GM12878 (cell line): ENCODE measurements around the gene SIK3. TPM values are rescaled to one million over a fixed set of nuclear protein-coding genes. Genes with fewer than 3 reads are reported as not detected.
A peak's percentile ranks its signal among the peaks of the same experiment; 100 is the strongest.

Experiments
- ATAC-seq: fragments of 200-7000 bp; cut with Tn5 transposase; 3 replicates; pipeline ENCODE4 v1.9.1; 2020; ENCODE audit warnings: mild to moderate bottlenecking, moderate library complexity
- BruUV-seq: library from RNA; stranded (reverse); fragments of 400-500 nt; replicated peaks from 2 replicates; lab custom pipeline; 2021; lab: Mats Ljungman, UMichigan
- CTCF ChIA-PET: fragments of 300-600 bp; sonication (Branson Sonifier 250); formaldehyde crosslinking; extraction: SDS; loops from one replicate; lab custom pipeline; 2021; ENCODE audit warnings: inconsistent platforms; lab: Yijun Ruan, JAX
- POLR2A ChIA-PET: fragments of 350-600 bp; formaldehyde crosslinking; extraction: SDS; loops from one replicate; lab custom pipeline; 2021; ENCODE audit warnings: inconsistent platforms; lab: Charles Lee
- RAD21 ChIA-PET: fragments of 300-600 bp; sonication (Branson Sonifier 250); formaldehyde crosslinking; loops from one replicate; lab custom pipeline; 2023; ENCODE audit warnings: antibody characterized with exemption; ENCODE audit not compliant: unreplicated experiment; lab: Charles Lee
- SMC1A ChIA-PET: fragments of 300-600 bp; sonication (Branson Sonifier 250); formaldehyde crosslinking; loops from one replicate; lab custom pipeline; 2023; ENCODE audit not compliant: unreplicated experiment, uncharacterized antibody; lab: Charles Lee
- DNase-seq: peaks from one replicate; pipeline ENCODE4 v3.0.0-alpha.2; 2011; ENCODE audit warnings: low read depth, low spot score
- FAIRE-seq: peaks from 3 replicates; lab custom pipeline; 2011; peaks lifted over from hg19 to GRCh38; lab: Jason Lieb, UNC
- H2AFZ ChIP-seq: 2 replicates; pipeline ENCODE4 v1.6.0; 2011; ENCODE audit warnings: low read depth, low read length, control low read depth; ENCODE audit not compliant: control insufficient read depth
- H3K27ac ChIP-seq: 2 replicates; pipeline ENCODE4 v1.5.1; 2011; ENCODE audit warnings: control low read depth; ENCODE audit not compliant: control insufficient read depth, insufficient read depth
- H3K27me3 ChIP-seq, 2 experiments: replicated peaks in 1 of 2; 2 replicates each; pipeline versions ENCODE4 v1.6.0 to v1.6.1; 2011; ENCODE audit warnings: low read length in 1 of 2; ENCODE audit not compliant: control insufficient read depth in 2 of 2, insufficient read depth in 2 of 2
- H3K36me3 ChIP-seq, 2 experiments: 2 replicates each; pipeline ENCODE4 v1.5.1; 2011; ENCODE audit warnings: low read length in 1 of 2; ENCODE audit not compliant: control insufficient read depth in 2 of 2, insufficient read depth in 2 of 2
- H3K4me1 ChIP-seq: 2 replicates; pipeline ENCODE4 v1.6.1; 2011; ENCODE audit warnings: mild to moderate bottlenecking, low read length, moderate library complexity, mixed read lengths; ENCODE audit not compliant: control insufficient read depth, insufficient read depth
- H3K4me2 ChIP-seq: 2 replicates; pipeline ENCODE4 v1.6.0; 2011; ENCODE audit warnings: control low read depth; ENCODE audit not compliant: control insufficient read depth, insufficient read depth
- H3K4me3 ChIP-seq: fragments of 200-600 bp; sonication (generic); 2 replicates; pipeline ENCODE4 v1.5.1; 2016
- H3K79me2 ChIP-seq: 2 replicates; pipeline ENCODE4 v1.6.0; 2011; ENCODE audit warnings: low read length; ENCODE audit not compliant: control insufficient read depth, insufficient read depth
- H3K9ac ChIP-seq: 2 replicates; pipeline ENCODE4 v1.8.0; 2011; ENCODE audit warnings: low read length, control low read depth, mixed read lengths; ENCODE audit not compliant: control insufficient read depth, insufficient read depth
- H3K9me3 ChIP-seq: replicated peaks from 3 replicates; pipeline ENCODE4 v1.5.1; 2011; ENCODE audit warnings: mild to moderate bottlenecking, low read length; ENCODE audit not compliant: control insufficient read depth, insufficient read depth
- H4K20me1 ChIP-seq: 2 replicates; pipeline ENCODE4 v1.6.0; 2011; ENCODE audit not compliant: control insufficient read depth, insufficient read depth
- BACH1 ChIP-seq: fragments of 450-650 bp; IDR thresholded peaks from 2 replicates; pipeline ENCODE4 v1.6.1; 2017; ENCODE audit warnings: mild to moderate bottlenecking, borderline replicate concordance
- CBFB ChIP-seq: IDR thresholded peaks from 2 replicates; pipeline ENCODE4 v1.6.1; 2016; ENCODE audit warnings: antibody characterized with exemption, low read depth
- CEBPB ChIP-seq, 2 experiments: fragments of 150-350 bp in 1 of 2; IDR thresholded peaks; 2 replicates each; pipeline ENCODE4 v1.6.1; 2012 to 2014; ENCODE audit warnings: low read depth in 2 of 2, low read length in 2 of 2, borderline replicate concordance in 1 of 2, inconsistent platforms in 1 of 2
- EZH2 ChIP-seq: IDR thresholded peaks from 2 replicates; pipeline ENCODE4 v1.6.1; 2012; ENCODE audit warnings: low read depth, mild to moderate bottlenecking, control low read depth, inconsistent platforms, low read length, borderline replicate concordance; ENCODE audit not compliant: control insufficient read depth
- GATAD2B ChIP-seq: fragments of 450-650 bp; conservative IDR thresholded peaks from 2 replicates; pipeline ENCODE4 v1.6.1; 2017; ENCODE audit warnings: low read depth, mild to moderate bottlenecking, moderate library complexity
- IKZF2 ChIP-seq, 2 experiments: fragments of 450-650 bp; IDR thresholded peaks; 2 replicates each; pipeline ENCODE4 v1.6.1; 2017; ENCODE audit warnings: mild to moderate bottlenecking in 2 of 2, moderate library complexity in 2 of 2
- MTA3 ChIP-seq: IDR thresholded peaks from 2 replicates; pipeline ENCODE4 v1.6.1; 2012; ENCODE audit warnings: low read length, inconsistent platforms, borderline replicate concordance
- NRF1 ChIP-seq: conservative IDR thresholded peaks from 2 replicates; pipeline ENCODE4 v1.6.1; 2011; ENCODE audit warnings: mild to moderate bottlenecking, low read depth, low read length, improper control_type of control experiment
- POLR2AphosphoS5 ChIP-seq: IDR thresholded peaks from 2 replicates; pipeline ENCODE4 v1.6.1; 2011; ENCODE audit warnings: mild to moderate bottlenecking, low read length, inconsistent platforms
- RBBP5 ChIP-seq: fragments of 200-600 bp; sonication (generic); conservative IDR thresholded peaks from 2 replicates; pipeline ENCODE4 v1.6.1; 2016
- SMAD5 ChIP-seq: IDR thresholded peaks from 2 replicates; pipeline ENCODE4 v1.6.1; 2016; ENCODE audit warnings: antibody characterized with exemption, low read depth
- SMARCA5 ChIP-seq: fragments of 450-650 bp; IDR thresholded peaks from 2 replicates; pipeline ENCODE4 v1.6.1; 2017; ENCODE audit warnings: mild to moderate bottlenecking
- ZNF217 ChIP-seq: fragments of 450-650 bp; IDR thresholded peaks from 2 replicates; pipeline ENCODE4 v1.6.1; 2017; ENCODE audit warnings: antibody characterized with exemption, mild to moderate bottlenecking
- WGBS: methylation state at CpG from one replicate; pipeline ENCODE4 v1.1.6; 2016; ENCODE audit warnings: low lambda C conversion rate; ENCODE audit not compliant: insufficient replicate concordance, insufficient coverage; ENCODE audit errors: missing lambda C conversion rate; 5-methylcytosine and 5-hydroxymethylcytosine counted together
- in situ Hi-C: fragments of 300-500 bp; cut with MboI; formaldehyde crosslinking; loops from 9 replicates; pipeline ENCODE4 v1.14.3; 2018; ENCODE audit warnings: mixed read lengths
- intact Hi-C: fragments of 100-400 bp; cut with micrococcal nuclease; formaldehyde crosslinking; loops from one replicate; pipeline ENCODE4 v1.14.2; 2022; ENCODE audit not compliant: unreplicated experiment
- polyA plus RNA-seq, 11 experiments: library from polyadenylated mRNA; depleted of rRNA in 4 of 11; unstranded in 6 of 11; stranded (reverse) in 5 of 11; fragments of >200 nt; fragmentation: Nextera tagmentation in 4 of 11; fragmentation: Illumina TruSeq in 1 of 11; extraction: Ambion mirVana in 4 of 11; extraction: Trizol in 1 of 11; gene quantifications; 1 replicate in 1 of 11; 2 replicates in 10 of 11; pipeline versions ENCODE4 v1.2.1 to v1.2.3, GENCODE V29; 2011 to 2016; ENCODE audit warnings: inconsistent platforms in 2 of 11, missing spikeins in 2 of 11, low read depth in 1 of 11
- total RNA-seq, 4 experiments: library from RNA; depleted of rRNA in 3 of 4; stranded (reverse); fragments of >200 nt in 3 of 4; fragmentation: Illumina TruSeq in 1 of 4; extraction: Trizol in 1 of 4; gene quantifications; 2 replicates each; pipeline versions ENCODE4 v1.2.1 to v1.2.3, GENCODE V29; 2013 to 2021
- TF ChIP-seq, protein P1 (sequence below): IDR thresholded peaks from 2 replicates; pipeline ENCODE4 v1.6.1; 2012; ENCODE audit warnings: low read depth, low read length, improper control_type of control experiment
- TF ChIP-seq, protein P2 (sequence below): fragments of 450-650 bp; IDR thresholded peaks from 2 replicates; pipeline ENCODE4 v1.6.1; 2017; ENCODE audit warnings: mild to moderate bottlenecking, moderate library complexity
- TF ChIP-seq, protein P3 (sequence below): fragments of 450-650 bp; IDR thresholded peaks from 2 replicates; pipeline ENCODE4 v1.6.1; 2017; ENCODE audit warnings: low read depth, mild to moderate bottlenecking, moderate library complexity

Gene SIK3
- total and polyA plus RNA-seq, 10 of the 15 experiments (the other 5 are each of a cell fraction or from before 2014, with no cell fraction given): 2.5 to 31.9 (median 11.1) TPM

DNA sequence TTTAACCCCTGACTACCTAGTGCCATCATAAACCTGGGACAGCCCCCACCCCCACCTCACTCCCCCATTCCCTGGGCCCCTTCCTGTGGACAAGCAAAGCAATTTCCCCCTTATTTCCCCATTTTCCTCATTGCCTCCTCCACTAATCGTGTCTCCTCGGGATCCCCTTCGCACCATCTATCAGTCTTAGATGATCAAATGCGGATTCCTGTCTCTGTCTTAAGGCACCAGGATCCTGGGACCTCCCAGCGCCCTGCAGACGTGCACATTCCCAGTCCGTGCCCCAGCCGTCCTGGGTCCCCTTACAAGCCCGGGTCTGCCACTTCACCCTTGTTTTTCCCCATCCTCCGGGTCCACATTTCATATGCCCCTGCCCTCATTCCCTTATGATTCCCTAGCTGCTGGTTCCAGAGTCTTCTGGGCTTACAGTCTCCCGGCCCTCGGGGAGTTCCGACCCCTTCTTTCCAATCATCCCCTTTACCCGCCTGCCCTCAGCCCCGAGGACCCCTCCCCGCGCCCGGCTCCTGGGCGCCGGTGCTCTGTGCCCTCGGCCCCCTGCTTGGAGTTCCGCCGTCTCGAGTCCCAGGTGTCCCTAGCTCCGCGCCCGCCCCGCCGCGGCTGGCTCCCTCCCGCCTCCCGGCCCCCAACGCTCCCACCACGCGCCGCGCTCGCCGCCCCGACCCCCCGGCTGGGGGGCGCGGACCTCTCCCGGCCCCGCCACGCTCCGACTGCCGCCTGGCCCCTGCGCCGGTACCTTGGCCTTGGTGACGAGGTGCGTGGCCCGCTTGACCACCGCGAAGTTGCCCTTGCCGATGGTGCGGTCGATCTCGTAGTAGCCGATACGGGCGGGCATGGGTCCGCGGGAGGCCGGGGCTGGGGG lies 599 bp downstream of the SIK3 start:
- RAD21 ChIA-PET: interaction anchor here (0.6 to 5.6 kb wide), 21 partner anchors 21 to 326 kb away, joined by 3 to 41 read pairs (median 5); no protein-coding TSS in a partner anchor
- FAIRE-seq (no peak), DNase-seq (no peak), ATAC-seq (peak; percentile 2; the same call in 1 of the 3 replicates)
- POLR2A ChIA-PET: interaction anchor here (0.6 to 3.5 kb wide), 11 partner anchors 9 to 1038 kb away, joined by 3 to 17 read pairs (median 5); no protein-coding TSS in a partner anchor
- no peaks in the 10 kb centered on the region for H3K36me3 ChIP-seq
- H3K4me3 ChIP-seq: peak overlapping the region; percentile 96
- WGBS: under 1% methylated on average over 13 of the region's 65 CpGs
- H3K9ac ChIP-seq: peak overlapping the region; percentile 68
- peak overlapping the region; percentile 96 for H3K4me2 ChIP-seq
- no peaks in the 10 kb centered on the region for H3K27me3 ChIP-seq
- peaks cover 32% of the 10 kb centered on the region for H3K4me1 ChIP-seq
- in situ Hi-C loops: no loop called here
- H3K27ac ChIP-seq: peak overlapping the region; percentile 81
- SMC1A ChIA-PET: interaction anchor here (0.6 to 14.6 kb wide), 19 partner anchors 12 to 311 kb away, joined by 3 to 166 read pairs (median 5); partner anchors contain the start of gene ZPR1
- intact Hi-C loops: loop anchor here (2.0 to 5.0 kb wide), 2 partner anchors 117 to 170 kb away; no protein-coding TSS in a partner anchor
- no TSS peak for BruUV-seq
- H4K20me1 ChIP-seq: peaks cover 5% of the 10 kb centered on the region; the same call in 1 of the 2 replicates
- no peaks in the 10 kb centered on the region for H3K9me3 ChIP-seq
- H3K79me2 ChIP-seq: peaks cover 60% of the 10 kb centered on the region
- CTCF ChIA-PET: interaction anchor here (0.6 to 3.8 kb wide), 16 partner anchors 8 to 219 kb away, joined by 3 to 21 read pairs (median 4); no protein-coding TSS in a partner anchor
- H2AFZ ChIP-seq: peak overlapping the region; percentile 41
- no peak for TF ChIP-seq POLR2AphosphoS5
- no peak for TF ChIP-seq NRF1
- TF ChIP-seq EZH2: no peak
- peak; percentile 35; the same call in 1 of the 2 replicates for TF ChIP-seq GATAD2B
- TF ChIP-seq IKZF2 (IDR thresholded peaks at IDR 0.05): peak in 1 of 2 experiments; percentile 39; a peak in 1 of 4 replicates
- TF ChIP-seq BACH1: peak; percentile 52
- TF ChIP-seq MTA3: no peak
- TF ChIP-seq SMARCA5: peak; percentile 48; the same call in 1 of the 2 replicates
- no peak for TF ChIP-seq RBBP5
- TF ChIP-seq, protein P1, sequence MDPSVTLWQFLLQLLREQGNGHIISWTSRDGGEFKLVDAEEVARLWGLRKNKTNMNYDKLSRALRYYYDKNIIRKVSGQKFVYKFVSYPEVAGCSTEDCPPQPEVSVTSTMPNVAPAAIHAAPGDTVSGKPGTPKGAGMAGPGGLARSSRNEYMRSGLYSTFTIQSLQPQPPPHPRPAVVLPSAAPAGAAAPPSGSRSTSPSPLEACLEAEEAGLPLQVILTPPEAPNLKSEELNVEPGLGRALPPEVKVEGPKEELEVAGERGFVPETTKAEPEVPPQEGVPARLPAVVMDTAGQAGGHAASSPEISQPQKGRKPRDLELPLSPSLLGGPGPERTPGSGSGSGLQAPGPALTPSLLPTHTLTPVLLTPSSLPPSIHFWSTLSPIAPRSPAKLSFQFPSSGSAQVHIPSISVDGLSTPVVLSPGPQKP: no peak
- 0 out of 2 replicates have a peak, but pooled peaks have one; percentile 29 for TF ChIP-seq ZNF217
- no peak for TF ChIP-seq CBFB
- no peak for TF ChIP-seq SMAD5
- TF ChIP-seq, protein P2, sequence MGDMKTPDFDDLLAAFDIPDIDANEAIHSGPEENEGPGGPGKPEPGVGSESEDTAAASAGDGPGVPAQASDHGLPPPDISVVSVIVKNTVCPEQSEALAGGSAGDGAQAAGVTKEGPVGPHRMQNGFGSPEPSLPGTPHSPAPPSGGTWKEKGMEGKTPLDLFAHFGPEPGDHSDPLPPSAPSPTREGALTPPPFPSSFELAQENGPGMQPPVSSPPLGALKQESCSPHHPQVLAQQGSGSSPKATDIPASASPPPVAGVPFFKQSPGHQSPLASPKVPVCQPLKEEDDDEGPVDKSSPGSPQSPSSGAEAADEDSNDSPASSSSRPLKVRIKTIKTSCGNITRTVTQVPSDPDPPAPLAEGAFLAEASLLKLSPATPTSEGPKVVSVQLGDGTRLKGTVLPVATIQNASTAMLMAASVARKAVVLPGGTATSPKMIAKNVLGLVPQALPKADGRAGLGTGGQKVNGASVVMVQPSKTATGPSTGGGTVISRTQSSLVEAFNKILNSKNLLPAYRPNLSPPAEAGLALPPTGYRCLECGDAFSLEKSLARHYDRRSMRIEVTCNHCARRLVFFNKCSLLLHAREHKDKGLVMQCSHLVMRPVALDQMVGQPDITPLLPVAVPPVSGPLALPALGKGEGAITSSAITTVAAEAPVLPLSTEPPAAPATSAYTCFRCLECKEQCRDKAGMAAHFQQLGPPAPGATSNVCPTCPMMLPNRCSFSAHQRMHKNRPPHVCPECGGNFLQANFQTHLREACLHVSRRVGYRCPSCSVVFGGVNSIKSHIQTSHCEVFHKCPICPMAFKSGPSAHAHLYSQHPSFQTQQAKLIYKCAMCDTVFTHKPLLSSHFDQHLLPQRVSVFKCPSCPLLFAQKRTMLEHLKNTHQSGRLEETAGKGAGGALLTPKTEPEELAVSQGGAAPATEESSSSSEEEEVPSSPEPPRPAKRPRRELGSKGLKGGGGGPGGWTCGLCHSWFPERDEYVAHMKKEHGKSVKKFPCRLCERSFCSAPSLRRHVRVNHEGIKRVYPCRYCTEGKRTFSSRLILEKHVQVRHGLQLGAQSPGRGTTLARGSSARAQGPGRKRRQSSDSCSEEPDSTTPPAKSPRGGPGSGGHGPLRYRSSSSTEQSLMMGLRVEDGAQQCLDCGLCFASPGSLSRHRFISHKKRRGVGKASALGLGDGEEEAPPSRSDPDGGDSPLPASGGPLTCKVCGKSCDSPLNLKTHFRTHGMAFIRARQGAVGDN: no peak
- TF ChIP-seq CEBPB (IDR thresholded peaks at IDR 0.05; ENCODE audit: borderline replicate concordance in 1 of 2, low read depth in 2 of 2, low read length in 2 of 2): no peak
- TF ChIP-seq, protein P3, sequence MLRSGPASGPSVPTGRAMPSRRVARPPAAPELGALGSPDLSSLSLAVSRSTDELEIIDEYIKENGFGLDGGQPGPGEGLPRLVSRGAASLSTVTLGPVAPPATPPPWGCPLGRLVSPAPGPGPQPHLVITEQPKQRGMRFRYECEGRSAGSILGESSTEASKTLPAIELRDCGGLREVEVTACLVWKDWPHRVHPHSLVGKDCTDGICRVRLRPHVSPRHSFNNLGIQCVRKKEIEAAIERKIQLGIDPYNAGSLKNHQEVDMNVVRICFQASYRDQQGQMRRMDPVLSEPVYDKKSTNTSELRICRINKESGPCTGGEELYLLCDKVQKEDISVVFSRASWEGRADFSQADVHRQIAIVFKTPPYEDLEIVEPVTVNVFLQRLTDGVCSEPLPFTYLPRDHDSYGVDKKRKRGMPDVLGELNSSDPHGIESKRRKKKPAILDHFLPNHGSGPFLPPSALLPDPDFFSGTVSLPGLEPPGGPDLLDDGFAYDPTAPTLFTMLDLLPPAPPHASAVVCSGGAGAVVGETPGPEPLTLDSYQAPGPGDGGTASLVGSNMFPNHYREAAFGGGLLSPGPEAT: peak; percentile 17; the same call in 1 of the 2 replicates
